ENCODE data around the gene NDUFS3. TPM values are rescaled to one million over a fixed set of nuclear protein-coding genes. Genes with fewer than 3 reads are reported as not detected.
A peak's percentile ranks its signal among the peaks of the same experiment; 100 is the strongest.

The NDUFS3 gene
- total RNA-seq, 2 experiments from 2014 or later = 129 to 138 TPM

DNA sequence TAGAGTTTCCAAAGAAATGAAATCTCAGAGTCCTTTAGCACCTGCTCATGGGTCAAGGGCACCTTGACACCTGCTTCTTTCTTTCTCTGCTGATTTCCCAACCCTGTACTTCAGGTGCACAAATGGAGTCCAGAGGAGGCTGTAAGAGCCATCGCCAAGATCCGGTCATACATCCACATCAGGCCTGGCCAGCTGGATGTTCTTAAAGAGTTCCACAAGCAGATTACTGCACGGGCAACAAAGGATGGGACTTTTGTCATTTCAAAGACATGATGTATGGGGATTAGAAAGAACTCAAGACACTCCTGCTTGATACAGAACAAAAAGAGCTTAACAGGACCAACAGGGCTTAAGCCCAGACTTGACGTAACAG, 7.5 kb upstream of the NDUFS3 start:
- intact Hi-C loops (cut with micrococcal nuclease) = no loop called here
- ATAC-seq = no peak
- H3K4me3 Mint-ChIP-seq = no peak overlapping the region
- TF ChIP-seq, protein P1, sequence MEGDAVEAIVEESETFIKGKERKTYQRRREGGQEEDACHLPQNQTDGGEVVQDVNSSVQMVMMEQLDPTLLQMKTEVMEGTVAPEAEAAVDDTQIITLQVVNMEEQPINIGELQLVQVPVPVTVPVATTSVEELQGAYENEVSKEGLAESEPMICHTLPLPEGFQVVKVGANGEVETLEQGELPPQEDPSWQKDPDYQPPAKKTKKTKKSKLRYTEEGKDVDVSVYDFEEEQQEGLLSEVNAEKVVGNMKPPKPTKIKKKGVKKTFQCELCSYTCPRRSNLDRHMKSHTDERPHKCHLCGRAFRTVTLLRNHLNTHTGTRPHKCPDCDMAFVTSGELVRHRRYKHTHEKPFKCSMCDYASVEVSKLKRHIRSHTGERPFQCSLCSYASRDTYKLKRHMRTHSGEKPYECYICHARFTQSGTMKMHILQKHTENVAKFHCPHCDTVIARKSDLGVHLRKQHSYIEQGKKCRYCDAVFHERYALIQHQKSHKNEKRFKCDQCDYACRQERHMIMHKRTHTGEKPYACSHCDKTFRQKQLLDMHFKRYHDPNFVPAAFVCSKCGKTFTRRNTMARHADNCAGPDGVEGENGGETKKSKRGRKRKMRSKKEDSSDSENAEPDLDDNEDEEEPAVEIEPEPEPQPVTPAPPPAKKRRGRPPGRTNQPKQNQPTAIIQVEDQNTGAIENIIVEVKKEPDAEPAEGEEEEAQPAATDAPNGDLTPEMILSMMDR (IDR thresholded peaks at IDR 0.05) = no peak
- H3K36me3 Mint-ChIP-seq (ENCODE audit: low read depth) = peaks cover 37% of the 10 kb centered on the region
- peak overlapping the region; percentile 56 for H3K27ac Mint-ChIP-seq
- ChIA-PET CTCF (interaction anchor here (1.6 kb wide), 1 partner anchor 19 kb away, joined by 3 read pairs; no protein-coding TSS in a partner anchor), POLR2A (interaction anchor here (0.9 kb wide), 1 partner anchor 10 kb away, joined by 4 read pairs; no protein-coding TSS in a partner anchor)
- no peaks in the 10 kb centered on the region for H3K9me3 Mint-ChIP-seq
- no peaks in the 10 kb centered on the region for H3K27me3 Mint-ChIP-seq
- DNase-seq = no peak
- peaks cover 20% of the 10 kb centered on the region for H3K4me1 Mint-ChIP-seq (ENCODE audit: low read depth)

DNA sequence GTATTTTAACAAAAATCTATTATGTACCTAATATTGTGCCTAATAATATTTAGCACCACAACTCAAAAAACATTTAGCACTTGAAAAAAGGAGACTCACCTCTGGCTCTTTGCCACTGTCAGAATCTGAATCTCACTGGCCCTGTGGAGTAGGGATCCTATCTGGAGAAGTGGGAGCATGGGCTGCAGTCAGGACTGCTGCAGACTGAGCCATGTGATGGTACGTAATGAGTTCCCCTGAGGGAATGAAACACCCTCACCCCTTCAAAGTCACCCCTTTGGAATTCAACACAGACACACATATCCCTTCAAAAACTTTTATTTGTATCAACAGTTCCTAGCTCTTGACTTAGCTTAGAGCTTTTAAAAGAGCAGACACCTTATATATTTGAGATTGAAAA, 7.0 kb upstream of the NDUFS3 start:
- ATAC-seq (no peak), DNase-seq (no peak)
- ChIA-PET POLR2A (no interaction called here), CTCF (interaction anchor here (0.9 to 1.6 kb wide), 2 partner anchors 20 to 55 kb away, joined by 3 read pairs; no protein-coding TSS in a partner anchor)
- Mint-ChIP-seq H3K9me3 (no peaks in the 10 kb centered on the region), H3K27me3 (no peaks in the 10 kb centered on the region), H3K4me3 (no peak overlapping the region), H3K36me3 (ENCODE audit: low read depth) (peaks cover 41% of the 10 kb centered on the region), H3K27ac (no peak overlapping the region), H3K4me1 (ENCODE audit: low read depth) (peaks cover 16% of the 10 kb centered on the region)
- intact Hi-C loops (cut with micrococcal nuclease) = no loop called here
- TF ChIP-seq, protein P1 (IDR thresholded peaks at IDR 0.05) = no peak

DNA sequence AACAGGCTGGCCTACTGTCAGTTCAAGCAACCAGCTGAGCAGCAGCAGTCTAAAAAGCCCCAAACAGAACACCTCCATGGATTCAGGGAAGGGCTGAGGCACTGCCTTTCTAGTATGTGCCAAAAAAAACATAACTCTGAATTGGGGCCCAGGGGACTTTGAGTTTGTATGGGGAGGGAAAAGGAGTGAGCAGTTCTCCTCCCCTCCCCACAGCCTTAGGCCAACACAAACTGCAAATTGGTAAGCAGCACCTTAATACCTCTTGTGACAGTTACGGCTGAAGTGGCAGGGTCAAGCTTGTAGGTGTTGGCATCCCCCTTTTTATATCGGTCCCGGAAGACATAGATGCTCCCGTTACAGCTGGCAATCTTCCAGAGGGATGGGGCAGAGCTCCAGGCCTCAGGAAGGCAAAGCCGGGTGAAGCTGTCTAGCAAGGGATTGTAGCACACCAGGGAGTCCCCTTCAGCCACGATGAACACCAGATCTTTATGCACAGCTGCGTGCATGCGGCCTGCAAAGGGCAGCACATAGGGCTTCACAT, 6.1 kb upstream of the NDUFS3 start:
- Mint-ChIP-seq H3K4me3 (no peak overlapping the region), H3K9me3 (no peaks in the 10 kb centered on the region), H3K27me3 (no peaks in the 10 kb centered on the region), H3K36me3 (ENCODE audit: low read depth) (peaks cover 45% of the 10 kb centered on the region), H3K4me1 (ENCODE audit: low read depth) (peaks cover 22% of the 10 kb centered on the region), H3K27ac (no peak overlapping the region)
- intact Hi-C loops (cut with micrococcal nuclease) = no loop called here
- no peak for ATAC-seq
- TF ChIP-seq, protein P1 (IDR thresholded peaks at IDR 0.05) = no peak
- no peak for DNase-seq
- POLR2A ChIA-PET = no interaction called here
- CTCF ChIA-PET = interaction anchor here (0.9 to 1.7 kb wide), 3 partner anchors 8 to 56 kb away, joined by 3 to 7 read pairs (median 3); partner anchors contain the start of gene PTPMT1

DNA sequence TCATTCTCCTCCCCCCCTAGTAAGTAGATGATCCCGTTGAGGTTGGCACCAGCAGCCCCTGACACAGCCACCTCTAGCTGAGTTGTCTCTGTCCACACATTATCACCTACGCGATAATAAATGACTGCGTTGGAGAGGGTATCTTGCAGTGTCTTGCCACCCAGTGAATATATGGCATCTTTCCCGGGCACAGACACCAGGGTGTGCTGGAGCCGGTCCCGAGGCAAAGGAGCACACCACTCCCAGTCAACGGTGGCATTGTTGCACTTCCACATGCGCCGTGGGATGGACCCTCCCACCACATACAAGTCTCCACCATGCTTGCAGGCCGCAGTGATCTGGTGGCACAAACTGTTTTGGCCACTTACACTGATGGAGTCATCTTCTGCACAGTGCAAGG, 5.6 kb upstream of the NDUFS3 start:
- H3K4me1 Mint-ChIP-seq (ENCODE audit: low read depth) = peaks cover 23% of the 10 kb centered on the region
- intact Hi-C loops (cut with micrococcal nuclease) = no loop called here
- peaks cover 44% of the 10 kb centered on the region for H3K36me3 Mint-ChIP-seq (ENCODE audit: low read depth)
- no peaks in the 10 kb centered on the region for H3K27me3 Mint-ChIP-seq
- CTCF ChIA-PET = interaction anchor here (1.3 to 1.7 kb wide), 2 partner anchors 8 to 20 kb away, joined by 4 to 7 read pairs; partner anchors contain the start of genes CELF1 and PTPMT1
- no peak overlapping the region for H3K27ac Mint-ChIP-seq
- POLR2A ChIA-PET = interaction anchor here (0.8 to 1.3 kb wide), 3 partner anchors 9 to 22 kb away, joined by 3 read pairs; no protein-coding TSS in a partner anchor
- TF ChIP-seq, protein P1 (IDR thresholded peaks at IDR 0.05) = no peak
- no peaks in the 10 kb centered on the region for H3K9me3 Mint-ChIP-seq
- DNase-seq = no peak
- H3K4me3 Mint-ChIP-seq = no peak overlapping the region
- ATAC-seq = no peak

DNA sequence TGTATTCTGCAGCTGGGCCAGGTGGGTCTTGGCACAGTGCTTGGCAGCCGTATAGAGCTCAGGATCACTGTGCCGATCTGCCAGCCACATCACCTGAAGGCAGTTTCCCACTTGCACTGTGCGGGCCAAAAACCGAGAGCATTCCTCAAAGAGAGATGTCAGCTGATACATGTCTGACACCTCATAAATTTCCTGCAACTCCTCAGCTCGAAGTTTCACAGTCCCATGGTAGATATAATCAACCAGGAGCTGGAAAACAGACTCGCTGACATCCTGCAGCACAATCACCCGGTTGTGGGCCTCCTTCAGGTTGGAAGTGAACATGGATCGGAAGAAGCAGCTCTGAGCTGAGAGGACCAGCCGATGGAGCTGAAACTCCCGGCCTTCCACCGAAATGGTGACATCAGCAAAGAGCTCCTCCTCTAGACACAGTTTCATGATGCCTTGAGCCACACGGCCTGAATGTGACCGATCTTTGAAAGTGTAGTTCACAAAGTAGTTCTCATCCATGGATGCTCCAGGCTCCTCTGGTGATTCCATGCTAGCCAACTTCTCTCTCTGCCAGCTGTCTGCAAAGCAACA, 1.3 kb upstream of the NDUFS3 start:
- CTCF ChIA-PET = interaction anchor here (1.8 kb wide), 1 partner anchor 24 kb away, joined by 5 read pairs; no protein-coding TSS in a partner anchor
- DNase-seq = no peak
- H3K4me1 Mint-ChIP-seq (ENCODE audit: low read depth) = peaks cover 36% of the 10 kb centered on the region
- no peak for ATAC-seq
- intact Hi-C loops (cut with micrococcal nuclease) = no loop called here
- H3K9me3 Mint-ChIP-seq = no peaks in the 10 kb centered on the region
- peaks cover 56% of the 10 kb centered on the region for H3K36me3 Mint-ChIP-seq (ENCODE audit: low read depth)
- TF ChIP-seq, protein P1 (IDR thresholded peaks at IDR 0.05) = no peak
- POLR2A ChIA-PET = interaction anchor here (0.9 to 4.3 kb wide), 6 partner anchors 9 to 269 kb away, joined by 3 to 48 read pairs (median 5); partner anchors contain the start of genes CELF1, FNBP4, PSMC3 and PTPMT1
- H3K27ac Mint-ChIP-seq = peak overlapping the region; percentile 98
- peak overlapping the region; percentile 92 for H3K4me3 Mint-ChIP-seq
- no peaks in the 10 kb centered on the region for H3K27me3 Mint-ChIP-seq

All from activated CD8-positive, alpha-beta T cell treated with anti-CD3 and anti-CD28 coated beads for 36 hours (primary cell).